Ammon's horn (tissue), 1 donor: Measurements from ENCODE around the gene FBXL12.
"Not testable (repeated sequence)": the region's sequence is repeated elsewhere in the genome, so short reads cannot be mapped to it uniquely, and the experiment has no call there.

ENCODE experiments used
- DNase-seq: peaks from one replicate; pipeline ENCODE4 v3.0.0-alpha.2; 2016; ENCODE audit warnings: low spot score

Gene FBXL12

DNA sequence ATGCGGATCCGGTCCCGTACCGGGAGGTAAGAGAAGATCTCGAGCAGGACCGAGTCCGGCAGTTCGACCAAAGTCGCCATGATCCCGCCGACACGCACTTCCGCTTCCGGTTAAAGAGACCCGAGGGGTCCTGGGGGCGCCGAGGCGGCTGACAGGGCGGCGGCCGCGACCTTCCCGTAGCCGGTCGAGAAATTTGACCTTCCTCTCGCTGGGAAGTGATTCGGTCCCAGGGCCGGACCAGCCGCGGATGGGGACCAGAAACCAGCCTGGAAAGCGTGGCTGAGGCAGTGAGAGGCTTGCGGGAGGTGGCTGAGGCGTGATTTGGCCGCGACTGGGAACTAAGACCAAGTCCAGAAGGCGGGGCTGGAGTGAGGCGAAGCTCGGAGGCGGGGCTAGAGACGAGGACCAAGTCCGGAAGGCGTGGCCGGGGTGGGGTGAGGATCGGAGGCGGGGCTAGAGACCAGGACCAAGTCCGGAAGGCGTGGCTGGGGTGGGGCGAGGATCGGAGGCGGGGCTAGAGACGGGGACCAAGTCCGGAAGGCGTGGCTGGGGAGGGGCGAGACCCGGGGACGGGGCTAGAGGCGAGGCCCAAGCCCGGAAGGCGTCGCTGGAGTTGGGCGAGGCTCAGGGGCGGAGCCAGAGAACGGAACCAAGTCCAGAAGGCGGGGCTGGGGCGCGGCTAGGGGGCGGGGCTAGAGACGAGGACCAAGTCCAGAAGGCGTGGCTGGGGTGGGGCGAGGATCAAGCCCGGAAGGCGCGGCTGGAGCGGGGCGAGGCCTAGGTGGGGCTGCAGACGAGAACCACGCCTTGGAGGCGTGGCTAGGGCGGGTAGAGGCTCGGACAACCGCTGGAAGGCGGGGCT lies at the start of gene FBXL12:
Gene FBXL12, minus strand, starts transcription at position 346 of the 862 bp plus-strand sequence. Its CDS starts 266 bp downstream, at position 80.
- DNase-seq: peak; percentile 100

DNA sequence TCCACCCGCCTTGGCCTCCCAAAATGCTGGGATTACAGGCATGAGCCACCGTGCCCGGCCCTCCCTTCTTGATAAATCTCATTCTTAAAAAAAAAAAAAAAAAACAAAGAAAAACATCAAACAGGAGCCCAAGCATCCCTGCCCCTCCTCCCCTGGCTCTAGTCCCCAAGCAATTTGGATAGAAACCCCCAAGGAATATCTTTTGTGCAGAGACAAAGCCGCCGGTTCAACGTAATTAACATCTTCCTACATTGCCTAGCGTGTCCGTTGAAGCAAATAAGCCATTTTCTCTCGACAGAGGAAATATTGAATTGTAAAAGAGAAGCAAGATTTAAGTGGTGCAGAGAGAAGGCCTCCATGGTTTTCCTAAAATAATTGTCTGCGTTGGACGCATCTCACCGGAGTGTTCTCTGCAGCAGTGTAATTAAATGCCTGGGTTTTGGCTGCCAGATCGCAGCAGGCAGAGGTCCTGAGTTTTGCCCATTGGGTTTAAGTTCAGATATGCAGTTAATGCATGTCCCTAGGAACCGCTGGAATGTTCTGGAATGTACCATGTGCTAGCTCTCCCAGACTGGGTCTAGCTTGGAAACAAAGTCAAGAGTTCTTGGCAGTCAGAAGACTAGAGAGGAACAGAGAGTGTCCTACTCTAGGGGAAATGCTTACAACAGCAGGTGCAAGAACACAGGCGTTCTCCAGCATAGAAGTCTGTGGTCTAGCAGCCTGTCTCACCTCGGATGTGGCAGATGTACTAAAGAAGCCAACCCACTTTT lies 47.0 kb upstream of the FBXL12 start:
- DNase-seq: no peak

- DNase-seq: no peak
These were observed 44.9 kb upstream of the FBXL12 start for GRCh38 chr19:9863759-9864158.

- no peak for DNase-seq
These were observed 44.1 kb upstream of the FBXL12 start for GRCh38 chr19:9862938-9863337.

- no peak for DNase-seq
These were observed 42.6 kb upstream of the FBXL12 start for GRCh38 chr19:9861503-9861902.

DNA sequence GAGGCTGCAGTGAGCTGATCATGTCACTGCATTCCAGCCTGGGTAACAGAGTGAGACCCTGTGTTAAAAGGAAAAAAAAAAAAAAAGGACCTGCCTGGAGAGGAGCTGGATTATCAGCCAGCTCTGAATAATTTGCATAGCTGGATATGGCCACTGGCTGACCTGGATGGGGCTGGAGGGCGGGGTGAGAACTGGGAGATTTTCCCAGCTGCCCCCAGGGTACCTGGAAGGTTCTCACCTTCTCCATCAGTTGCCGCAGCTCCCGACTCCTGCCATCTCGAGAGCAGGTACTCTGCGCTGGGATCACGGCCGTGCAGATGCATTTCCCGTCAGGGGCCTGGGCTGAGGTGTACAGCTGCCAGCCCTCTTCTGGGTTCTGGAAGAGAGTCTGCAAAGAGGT lies 41.5 kb upstream of the FBXL12 start:
- no peak for DNase-seq

GRCh38 chr19:9858766-9859165 lies 39.9 kb upstream of the FBXL12 start:
- DNase-seq: no peak

DNA sequence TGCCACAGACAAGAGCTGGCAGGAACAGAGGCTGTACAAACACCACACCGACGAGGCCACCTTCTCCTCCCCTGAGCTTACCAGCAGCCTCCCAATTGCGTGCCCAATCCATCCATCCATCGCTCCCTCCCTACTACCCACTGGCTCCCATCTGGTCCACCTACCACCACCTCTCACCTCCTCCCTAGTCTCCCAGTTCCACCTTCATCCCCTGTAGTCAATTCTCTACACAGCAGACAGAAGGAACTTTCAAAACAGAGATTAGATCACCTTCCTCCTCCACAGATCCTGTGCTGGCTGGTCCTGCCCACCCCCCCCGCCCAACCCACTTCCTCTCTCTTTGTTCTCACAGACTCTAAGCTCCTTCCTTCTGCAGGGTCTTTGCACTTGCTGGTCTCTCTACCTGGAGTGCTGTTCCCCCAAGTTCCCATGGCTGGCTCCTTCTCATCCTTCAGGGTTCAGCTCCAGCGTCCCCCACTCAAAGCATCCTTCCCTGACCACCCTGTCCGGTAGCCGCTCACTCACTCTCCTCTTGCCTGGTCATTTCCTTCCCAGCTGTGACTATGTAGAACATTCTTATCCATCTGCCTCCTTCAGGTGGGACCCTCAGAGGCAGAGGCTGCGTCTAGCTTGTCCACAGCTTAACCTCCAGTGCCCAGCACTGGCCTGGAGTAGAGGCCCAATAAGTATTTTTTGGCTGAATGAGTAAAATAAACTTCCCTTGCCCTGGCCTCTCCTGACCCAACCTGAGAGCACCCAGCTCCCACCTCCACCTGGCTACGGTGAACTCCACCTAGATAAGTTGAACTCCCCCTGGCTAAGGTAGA lies 39.3 kb upstream of the FBXL12 start:
- DNase-seq: no peak

- no peak for DNase-seq
These were observed 38.3 kb upstream of the FBXL12 start for GRCh38 chr19:9857076-9857721.

GRCh38 chr19:9856609-9857008 lies 37.7 kb upstream of the FBXL12 start:
- no peak for DNase-seq

DNA sequence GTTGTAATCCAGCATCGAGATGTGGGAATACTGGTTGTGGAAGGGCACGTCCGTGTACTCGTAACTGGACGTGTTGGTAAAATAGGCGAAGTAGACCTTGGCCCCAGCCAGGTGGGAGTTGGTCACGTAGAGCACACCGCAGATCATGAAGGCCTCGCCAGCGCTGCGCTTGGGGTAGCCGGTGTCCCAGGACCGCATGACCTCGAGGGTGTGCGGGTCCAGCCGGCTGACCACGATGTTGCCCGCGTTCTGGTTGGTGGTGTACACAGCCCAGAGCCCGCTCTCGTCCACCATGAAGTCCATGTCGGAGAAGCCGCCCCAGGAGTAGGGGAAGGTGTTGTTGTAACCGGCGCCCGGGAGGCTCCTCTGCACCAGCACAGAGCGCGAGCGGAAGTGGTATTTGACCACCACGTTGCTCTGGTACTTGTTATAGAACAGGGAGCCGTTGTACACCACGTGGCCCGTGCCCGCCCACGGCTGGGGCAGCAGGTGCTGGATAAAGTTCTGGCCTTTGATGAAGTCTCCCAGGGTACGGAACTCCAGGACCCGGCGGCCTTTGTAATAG lies 35.5 kb upstream of the FBXL12 start:
- DNase-seq: no peak

DNA sequence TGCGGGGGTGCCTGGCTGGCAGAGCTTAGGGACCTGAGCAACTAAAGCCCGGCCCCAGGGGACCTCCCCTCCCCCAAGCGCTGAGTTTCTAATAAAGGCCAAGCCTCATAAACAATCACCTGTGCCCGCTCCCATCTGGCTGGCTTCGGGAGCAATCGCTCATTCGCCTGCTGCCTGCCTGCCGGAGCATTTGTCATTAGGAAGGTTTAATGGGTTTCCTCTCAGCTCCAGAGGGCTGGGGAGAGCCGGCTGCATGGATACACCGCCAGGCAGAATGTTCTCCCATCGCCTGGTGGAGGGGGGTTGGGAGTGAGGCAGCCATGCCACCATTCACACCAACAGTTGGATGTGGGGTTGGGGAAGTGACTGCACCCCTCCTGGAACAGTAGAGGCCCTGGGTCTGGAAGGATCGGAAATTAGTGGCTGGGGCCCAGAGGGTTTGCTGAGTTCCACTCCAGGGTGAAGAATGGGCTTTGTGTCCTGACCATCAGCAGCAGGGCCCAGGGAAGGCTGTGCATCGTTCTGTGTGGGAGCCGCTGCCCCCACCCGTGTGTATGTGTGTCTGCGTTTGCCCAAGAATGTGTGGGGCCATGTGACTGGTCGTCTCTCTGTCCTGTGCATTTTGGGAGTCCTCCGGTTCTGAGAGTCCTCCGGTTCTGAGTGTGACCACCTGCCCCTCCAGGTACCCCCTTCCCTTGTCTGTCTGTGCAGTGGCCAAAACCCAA lies 31.5 kb upstream of the FBXL12 start:
- no peak for DNase-seq

DNA sequence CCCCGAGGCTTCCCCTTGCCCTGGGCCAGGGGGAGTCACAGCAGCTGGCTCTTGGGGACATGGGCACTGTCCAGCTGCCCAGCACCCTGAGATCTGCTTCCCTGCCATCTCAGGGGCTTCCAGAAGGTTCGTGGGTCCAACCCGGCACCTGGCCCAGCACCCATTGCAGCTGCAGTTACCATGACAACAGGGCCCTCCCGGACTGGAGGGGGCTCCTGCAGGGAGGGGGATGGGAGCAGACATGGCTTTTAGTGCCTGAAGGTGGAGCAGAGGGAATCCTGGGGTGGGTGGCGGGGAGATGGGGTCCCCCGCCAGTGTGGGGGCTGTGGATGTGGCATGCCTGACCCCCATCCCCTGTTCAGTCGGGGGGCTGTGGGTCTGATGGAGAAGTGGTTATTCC lies 30.9 kb upstream of the FBXL12 start:
- DNase-seq: no peak

- no peak for DNase-seq
These were observed 29.9 kb upstream of the FBXL12 start for GRCh38 chr19:9848762-9849161.

GRCh38 chr19:9848060-9848459 lies 29.2 kb upstream of the FBXL12 start:
- DNase-seq: no peak

- peak; percentile 59 for DNase-seq
These were observed 28.3 kb upstream of the FBXL12 start for GRCh38 chr19:9847087-9847671.

- DNase-seq: not testable (repeated sequence)
These were observed 24.9 kb upstream of the FBXL12 start for GRCh38 chr19:9843626-9844273.

DNA sequence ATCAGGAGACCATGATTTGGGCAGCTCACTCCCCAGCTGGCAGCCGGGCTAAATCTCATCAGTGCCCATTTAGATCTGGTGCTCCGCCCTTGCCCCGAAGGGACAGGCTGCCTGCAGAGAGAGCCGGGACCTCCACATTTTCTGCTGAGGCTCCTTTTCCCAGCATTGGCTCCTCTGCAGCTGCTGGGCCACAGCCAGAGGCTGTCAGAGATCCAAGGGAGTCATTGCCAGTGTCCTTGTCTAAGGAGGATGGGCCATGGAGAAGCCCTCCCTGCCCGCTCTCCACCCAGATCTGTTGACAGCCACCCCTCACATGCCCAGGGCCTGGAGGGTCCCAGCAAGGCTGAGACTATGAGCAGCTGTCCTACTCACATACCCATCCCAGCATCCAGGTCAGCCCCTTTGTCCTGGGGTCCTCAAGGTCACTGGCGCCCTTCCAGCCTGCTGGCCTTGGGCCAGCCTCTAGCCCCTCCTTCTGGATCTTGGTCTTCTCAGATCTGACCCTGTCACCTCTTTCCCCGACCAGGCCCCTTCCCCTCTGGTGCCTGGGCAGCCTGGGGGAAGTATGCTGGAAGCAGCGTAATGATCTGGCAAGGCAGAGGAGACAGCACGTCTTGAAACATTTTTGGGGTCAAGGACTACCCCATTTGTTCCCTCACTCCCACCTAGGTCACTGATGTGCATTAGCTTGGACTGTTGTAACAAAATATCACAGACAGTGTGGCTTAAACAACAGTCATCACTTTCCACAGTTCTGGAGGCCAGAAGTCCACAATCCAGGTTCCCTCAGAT lies 24.2 kb upstream of the FBXL12 start:
- no peak for DNase-seq

- DNase-seq: no peak
These were observed 20.5 kb upstream of the FBXL12 start for GRCh38 chr19:9839415-9839814.
